ENCODE data around the gene GRIN3A.

Gene GRIN3A

DNA sequence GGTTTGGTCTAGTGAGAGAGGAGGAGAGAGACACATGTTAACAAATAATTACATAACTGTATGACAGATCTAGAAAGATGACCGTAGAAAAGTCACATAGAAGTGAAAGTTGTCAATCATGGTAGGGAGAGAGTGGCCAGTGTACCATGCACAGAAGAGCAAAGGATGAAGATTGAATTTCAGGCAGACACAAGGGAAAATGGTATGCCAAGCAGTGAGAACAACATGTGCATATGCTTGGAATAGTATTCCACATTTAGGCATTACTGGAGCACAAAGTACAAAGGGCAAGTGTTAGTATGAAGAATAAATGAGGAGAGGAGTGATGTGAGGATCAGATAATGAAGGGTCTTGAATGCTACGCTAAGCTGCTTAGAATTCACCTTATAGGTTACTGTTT, 20.3 kb downstream of the GRIN3A start:
- Mint-ChIP-seq H3K4me1 (ENCODE audit: low read depth) (no peaks in the 10 kb centered on the region), H3K9me3 (no peaks in the 10 kb centered on the region), H3K36me3 (ENCODE audit: low read depth) (no peaks in the 10 kb centered on the region), H3K27me3 (ENCODE audit: low read depth) (peaks cover 14% of the 10 kb centered on the region), H3K4me3 (no peak overlapping the region), H3K27ac (no peak overlapping the region)

DNA sequence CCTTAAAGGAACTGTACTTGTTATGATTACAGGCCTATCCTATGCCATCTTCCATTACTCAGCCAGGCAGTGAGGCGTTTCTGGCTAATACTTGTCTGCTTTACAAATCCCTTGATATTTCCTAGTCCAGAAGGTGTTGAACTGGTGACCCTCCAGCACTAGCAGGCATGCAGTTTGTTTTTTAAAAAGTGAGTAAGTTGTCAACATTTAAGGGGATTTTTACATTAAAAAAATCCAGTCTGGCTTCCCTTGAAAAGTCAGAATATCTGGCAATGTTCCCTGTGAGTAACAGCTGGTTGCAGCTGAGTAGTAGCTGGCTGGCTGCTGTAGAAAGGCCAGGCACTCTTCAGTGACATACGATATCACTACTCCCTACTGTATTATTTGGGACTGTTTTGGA, 21.8 kb downstream of the GRIN3A start:
- Mint-ChIP-seq H3K4me1 (ENCODE audit: low read depth) (no peaks in the 10 kb centered on the region), H3K27me3 (ENCODE audit: low read depth) (peaks cover 14% of the 10 kb centered on the region), H3K4me3 (no peak overlapping the region), H3K27ac (no peak overlapping the region), H3K9me3 (no peaks in the 10 kb centered on the region), H3K36me3 (ENCODE audit: low read depth) (no peaks in the 10 kb centered on the region)

DNA sequence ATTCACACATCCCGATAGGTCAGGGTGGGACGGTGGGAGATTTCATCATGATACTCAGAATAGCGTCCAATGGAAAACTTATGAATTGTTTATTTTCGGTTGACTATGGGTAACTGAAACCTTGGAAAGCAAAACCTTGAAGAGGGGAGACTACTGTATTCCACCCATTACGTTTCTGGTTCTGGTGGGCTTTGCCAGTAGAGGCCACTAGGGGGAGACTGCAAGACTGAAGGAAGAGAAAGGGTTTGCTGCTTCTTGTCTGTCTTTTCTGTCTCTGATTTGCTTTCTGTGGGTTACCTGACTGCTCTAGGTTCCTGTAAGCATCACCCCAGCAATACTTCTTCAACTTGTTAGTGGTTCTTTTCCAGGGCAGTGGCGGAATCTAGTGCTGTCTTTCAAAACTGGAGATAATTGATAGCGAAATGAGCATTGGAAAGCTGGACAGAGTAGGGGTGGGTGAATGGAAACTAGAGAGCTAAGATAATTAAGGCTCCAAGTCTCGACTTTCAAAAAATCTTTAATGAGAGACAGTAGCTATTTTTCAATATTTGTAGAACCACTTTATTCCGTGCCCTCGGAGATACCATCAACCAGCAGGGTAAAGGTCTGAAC, 27.0 kb downstream of the GRIN3A start:
- Mint-ChIP-seq H3K4me1 (ENCODE audit: low read depth) (no peaks in the 10 kb centered on the region), H3K27ac (no peak overlapping the region), H3K9me3 (no peaks in the 10 kb centered on the region), H3K4me3 (no peak overlapping the region), H3K36me3 (ENCODE audit: low read depth) (no peaks in the 10 kb centered on the region), H3K27me3 (ENCODE audit: low read depth) (peaks cover 23% of the 10 kb centered on the region)

DNA sequence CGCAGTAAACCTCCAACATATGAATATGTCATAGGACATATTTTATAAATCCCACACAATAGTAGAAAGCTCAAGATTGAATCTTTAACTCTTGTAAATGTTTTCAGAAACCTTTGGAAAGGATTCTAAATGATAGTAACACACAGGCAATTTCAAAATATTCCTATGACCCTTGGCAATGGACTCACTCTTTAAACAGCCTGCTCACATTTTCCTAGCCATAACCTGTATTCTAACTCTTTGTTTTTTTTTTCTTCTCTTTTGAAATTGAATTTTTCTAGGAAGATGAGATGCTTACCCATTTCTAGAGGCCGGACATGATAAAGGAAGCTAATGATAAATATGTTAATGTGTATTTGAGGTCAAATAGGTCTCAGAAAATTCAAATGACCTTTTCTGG, 29.6 kb downstream of the GRIN3A start:
- peaks cover 38% of the 10 kb centered on the region for H3K27me3 Mint-ChIP-seq (ENCODE audit: low read depth)
- no peak overlapping the region for H3K27ac Mint-ChIP-seq
- peaks cover 3% of the 10 kb centered on the region for H3K4me1 Mint-ChIP-seq (ENCODE audit: low read depth)
- H3K36me3 Mint-ChIP-seq (ENCODE audit: low read depth): no peaks in the 10 kb centered on the region
- no peak overlapping the region for H3K4me3 Mint-ChIP-seq
- no peaks in the 10 kb centered on the region for H3K9me3 Mint-ChIP-seq

DNA sequence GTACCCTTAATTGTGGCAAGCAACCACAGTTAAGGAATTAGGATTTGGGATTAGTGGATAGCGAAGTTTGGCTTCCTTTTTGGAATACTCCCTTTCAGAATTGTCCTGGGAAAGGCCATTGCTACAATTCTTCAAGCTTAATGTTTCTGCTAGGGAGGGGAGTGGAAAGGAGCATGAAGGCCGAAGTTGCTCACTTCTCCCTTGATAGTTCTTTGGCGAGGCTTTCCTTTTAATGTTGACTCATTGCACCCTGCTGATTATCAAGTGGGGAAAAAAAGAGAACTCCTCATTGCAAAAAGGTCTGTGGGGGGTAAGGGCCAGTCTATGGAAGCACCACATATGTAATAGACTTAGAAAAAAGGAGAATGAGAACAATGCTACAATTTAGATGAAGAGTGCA, 30.7 kb downstream of the GRIN3A start:
- peaks cover 38% of the 10 kb centered on the region for H3K27me3 Mint-ChIP-seq (ENCODE audit: low read depth)
- H3K4me3 Mint-ChIP-seq: no peak overlapping the region
- H3K9me3 Mint-ChIP-seq: no peaks in the 10 kb centered on the region
- H3K36me3 Mint-ChIP-seq (ENCODE audit: low read depth): no peaks in the 10 kb centered on the region
- no peak overlapping the region for H3K27ac Mint-ChIP-seq
- H3K4me1 Mint-ChIP-seq (ENCODE audit: low read depth): peaks cover 3% of the 10 kb centered on the region

DNA sequence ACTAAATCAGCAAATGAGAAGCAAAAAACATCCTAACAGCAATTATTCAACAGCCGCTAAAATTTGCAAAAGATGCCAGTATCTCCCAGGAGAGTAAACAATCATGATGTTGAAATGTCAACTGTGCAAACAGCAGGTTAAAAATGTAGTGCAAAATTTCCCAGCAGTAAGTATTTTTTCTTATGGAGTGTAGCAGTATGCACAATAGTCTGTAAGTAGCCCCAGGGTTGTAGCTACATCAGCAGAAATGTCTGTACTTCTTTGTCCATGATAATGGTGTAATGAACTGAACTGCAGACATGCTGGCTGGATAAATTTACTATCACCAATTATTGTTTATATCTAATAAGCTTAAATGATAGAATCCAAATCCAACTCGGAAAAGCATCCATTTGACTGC, 31.4 kb downstream of the GRIN3A start:
- H3K27ac Mint-ChIP-seq: no peak overlapping the region
- H3K4me3 Mint-ChIP-seq: no peak overlapping the region
- H3K4me1 Mint-ChIP-seq (ENCODE audit: low read depth): peaks cover 3% of the 10 kb centered on the region
- H3K9me3 Mint-ChIP-seq: no peaks in the 10 kb centered on the region
- H3K27me3 Mint-ChIP-seq (ENCODE audit: low read depth): peaks cover 38% of the 10 kb centered on the region
- no peaks in the 10 kb centered on the region for H3K36me3 Mint-ChIP-seq (ENCODE audit: low read depth)

DNA sequence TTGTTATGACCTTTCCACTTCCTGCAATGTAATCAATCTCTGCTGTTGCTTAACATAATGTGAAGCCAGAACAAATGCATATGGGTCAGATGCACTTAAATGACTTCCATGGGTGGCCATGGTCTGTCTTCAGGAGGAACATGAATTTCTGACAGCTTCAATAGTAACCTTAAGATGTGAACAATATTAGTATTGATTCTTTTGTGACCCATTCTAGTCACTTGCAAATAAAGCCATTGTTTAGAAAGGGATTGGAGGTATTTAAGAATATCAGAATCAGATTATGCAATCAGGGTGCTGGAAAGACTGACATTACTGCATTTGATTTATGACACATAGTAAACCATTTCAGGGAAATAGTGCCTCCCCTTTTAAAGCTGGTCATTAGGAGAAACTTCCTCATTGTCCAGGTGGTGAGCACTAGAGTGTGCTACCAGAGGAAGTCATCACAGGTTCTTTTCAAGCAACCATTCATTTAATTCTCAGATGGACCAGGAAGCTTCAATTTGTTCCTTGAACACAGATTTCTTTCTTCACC, 32.1 kb downstream of the GRIN3A start:
- H3K4me3 Mint-ChIP-seq: no peak overlapping the region
- H3K27me3 Mint-ChIP-seq (ENCODE audit: low read depth): peaks cover 38% of the 10 kb centered on the region
- no peaks in the 10 kb centered on the region for H3K36me3 Mint-ChIP-seq (ENCODE audit: low read depth)
- no peak overlapping the region for H3K27ac Mint-ChIP-seq
- peaks cover 3% of the 10 kb centered on the region for H3K4me1 Mint-ChIP-seq (ENCODE audit: low read depth)
- no peaks in the 10 kb centered on the region for H3K9me3 Mint-ChIP-seq

DNA sequence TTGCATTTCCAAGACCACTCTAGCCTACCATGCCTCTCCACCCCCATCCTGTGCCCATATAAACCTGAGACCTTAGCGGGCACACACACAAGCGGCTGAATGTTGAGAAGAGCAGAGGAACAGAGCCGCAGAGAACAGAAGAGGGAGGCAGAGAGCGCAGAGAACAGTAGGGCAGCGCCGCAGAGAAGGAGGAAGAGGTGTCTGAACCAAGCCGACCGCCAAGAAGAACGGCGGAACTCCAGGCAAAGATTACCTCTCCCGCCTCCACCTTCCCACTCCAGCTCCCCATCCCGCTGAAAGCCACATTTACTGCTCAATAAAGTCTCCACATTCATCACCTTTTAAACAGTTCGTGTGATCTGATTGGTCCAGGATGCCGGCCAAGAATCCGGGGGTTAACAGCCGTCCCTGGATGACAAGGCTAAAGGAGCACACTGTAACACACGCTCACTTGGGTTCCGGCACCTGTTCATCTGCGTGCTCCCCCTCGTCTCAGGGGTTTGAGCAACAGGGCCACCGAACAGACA, 33.2 kb downstream of the GRIN3A start:
- H3K4me1 Mint-ChIP-seq (ENCODE audit: low read depth): peaks cover 3% of the 10 kb centered on the region
- H3K36me3 Mint-ChIP-seq (ENCODE audit: low read depth): no peaks in the 10 kb centered on the region
- H3K4me3 Mint-ChIP-seq: peak overlapping the region; percentile 64
- H3K27ac Mint-ChIP-seq: no peak overlapping the region
- no peaks in the 10 kb centered on the region for H3K9me3 Mint-ChIP-seq
- H3K27me3 Mint-ChIP-seq (ENCODE audit: low read depth): peaks cover 35% of the 10 kb centered on the region

DNA sequence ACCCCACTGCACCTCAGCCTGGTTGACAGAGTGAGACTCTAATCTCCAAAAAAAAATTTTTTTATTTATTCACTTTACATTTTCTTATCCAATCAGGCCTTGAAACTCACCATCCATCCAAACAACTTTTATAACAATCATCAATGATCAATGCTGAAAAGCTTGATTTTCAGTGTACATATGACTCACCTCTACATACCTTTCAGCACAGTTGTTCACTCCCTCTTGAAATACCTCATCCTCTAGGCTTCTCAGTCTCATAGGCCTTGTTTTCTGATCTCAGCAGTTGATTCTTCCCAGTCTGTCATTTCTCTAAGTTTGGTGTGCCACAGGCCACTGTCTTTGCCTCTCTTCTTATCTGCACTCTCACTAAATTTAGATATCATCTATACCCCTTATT, 36.2 kb downstream of the GRIN3A start:
- Mint-ChIP-seq H3K27me3 (ENCODE audit: low read depth) (peaks cover 26% of the 10 kb centered on the region), H3K9me3 (no peaks in the 10 kb centered on the region), H3K27ac (no peak overlapping the region), H3K4me1 (ENCODE audit: low read depth) (peaks cover 3% of the 10 kb centered on the region), H3K4me3 (no peak overlapping the region), H3K36me3 (ENCODE audit: low read depth) (no peaks in the 10 kb centered on the region)

DNA sequence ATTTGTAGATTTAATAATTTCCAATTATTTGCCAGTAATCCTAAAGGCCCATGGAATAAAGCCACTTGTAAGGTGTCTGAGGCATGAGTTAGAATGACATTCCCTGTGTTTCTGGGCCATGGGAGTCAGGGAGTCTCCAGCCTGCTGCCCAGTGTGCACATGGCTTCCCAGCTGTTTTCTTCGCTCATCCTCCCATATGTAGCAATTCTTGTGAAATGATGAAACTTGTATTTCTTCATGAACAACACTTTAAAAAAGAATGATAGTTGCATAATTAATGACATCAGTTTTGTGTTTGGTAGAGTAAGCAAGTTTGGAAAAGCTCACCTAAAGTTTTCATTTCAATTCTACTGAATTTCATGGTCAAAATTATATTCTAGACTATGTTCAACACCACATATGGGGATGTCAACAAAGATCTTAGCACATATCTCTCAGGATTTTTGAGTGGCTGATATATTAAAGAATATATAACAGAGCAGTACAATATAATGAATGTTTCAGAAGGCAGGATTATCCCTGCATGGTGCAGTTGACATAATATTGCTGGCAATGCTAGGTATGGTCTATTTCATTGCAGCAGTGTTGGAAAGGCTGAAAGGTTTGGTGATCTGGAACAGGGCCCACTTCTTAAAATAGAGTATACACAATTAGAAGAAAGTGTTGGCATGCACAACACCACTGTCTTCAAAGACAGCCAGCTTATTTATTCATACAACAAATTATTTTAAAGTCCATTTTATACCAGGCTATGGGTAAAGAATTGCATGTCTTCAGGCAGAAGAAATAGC, 44.7 kb downstream of the GRIN3A start:
- Mint-ChIP-seq H3K9me3 (no peaks in the 10 kb centered on the region), H3K36me3 (ENCODE audit: low read depth) (no peaks in the 10 kb centered on the region), H3K27me3 (ENCODE audit: low read depth) (no peaks in the 10 kb centered on the region), H3K4me1 (ENCODE audit: low read depth) (no peaks in the 10 kb centered on the region), H3K4me3 (no peak overlapping the region), H3K27ac (no peak overlapping the region)

DNA sequence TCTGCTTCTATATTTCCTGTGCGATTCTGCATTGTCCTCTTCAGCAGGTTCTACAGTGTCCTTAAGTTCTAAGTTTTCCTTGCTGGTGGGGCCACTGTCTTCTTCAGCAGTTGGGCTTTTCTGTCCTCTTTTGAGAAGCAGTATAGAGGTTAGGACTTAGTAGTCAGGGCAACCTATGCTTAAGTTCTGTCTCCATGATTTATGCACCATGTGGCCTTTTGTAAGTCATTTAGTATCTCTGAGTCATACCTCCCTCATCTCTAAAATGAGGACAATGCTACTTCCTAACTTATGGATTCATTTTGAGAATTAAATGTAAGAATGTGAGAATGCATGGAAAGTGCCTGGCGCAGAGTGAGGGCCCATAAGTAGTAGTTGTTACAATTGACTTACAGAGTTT, 46.8 kb downstream of the GRIN3A start:
- Mint-ChIP-seq H3K4me3 (no peak overlapping the region), H3K36me3 (ENCODE audit: low read depth) (no peaks in the 10 kb centered on the region), H3K9me3 (no peaks in the 10 kb centered on the region), H3K4me1 (ENCODE audit: low read depth) (no peaks in the 10 kb centered on the region), H3K27ac (no peak overlapping the region), H3K27me3 (ENCODE audit: low read depth) (no peaks in the 10 kb centered on the region)

DNA sequence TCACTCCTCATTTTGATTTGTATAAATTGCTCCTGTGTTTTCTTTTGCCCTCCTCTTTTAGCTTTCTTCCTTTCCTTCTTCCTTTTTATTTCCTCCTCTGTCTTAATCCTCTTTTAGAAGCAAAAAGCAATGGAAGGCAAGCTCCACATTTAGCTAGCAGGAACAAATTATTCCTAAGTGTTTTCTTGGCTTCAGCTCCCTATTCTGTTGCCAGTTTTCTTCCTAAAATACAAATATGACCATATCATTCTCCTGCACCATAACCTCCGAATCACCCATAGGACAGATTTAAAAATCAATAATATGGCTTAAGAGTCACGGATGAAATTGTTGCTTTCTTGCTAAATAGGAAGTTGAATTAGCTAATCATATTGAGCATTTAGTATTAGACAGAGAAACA, 49.4 kb downstream of the GRIN3A start:
- no peaks in the 10 kb centered on the region for H3K9me3 Mint-ChIP-seq
- no peaks in the 10 kb centered on the region for H3K4me1 Mint-ChIP-seq (ENCODE audit: low read depth)
- H3K27me3 Mint-ChIP-seq (ENCODE audit: low read depth): no peaks in the 10 kb centered on the region
- H3K27ac Mint-ChIP-seq: no peak overlapping the region
- H3K36me3 Mint-ChIP-seq (ENCODE audit: low read depth): no peaks in the 10 kb centered on the region
- no peak overlapping the region for H3K4me3 Mint-ChIP-seq

DNA sequence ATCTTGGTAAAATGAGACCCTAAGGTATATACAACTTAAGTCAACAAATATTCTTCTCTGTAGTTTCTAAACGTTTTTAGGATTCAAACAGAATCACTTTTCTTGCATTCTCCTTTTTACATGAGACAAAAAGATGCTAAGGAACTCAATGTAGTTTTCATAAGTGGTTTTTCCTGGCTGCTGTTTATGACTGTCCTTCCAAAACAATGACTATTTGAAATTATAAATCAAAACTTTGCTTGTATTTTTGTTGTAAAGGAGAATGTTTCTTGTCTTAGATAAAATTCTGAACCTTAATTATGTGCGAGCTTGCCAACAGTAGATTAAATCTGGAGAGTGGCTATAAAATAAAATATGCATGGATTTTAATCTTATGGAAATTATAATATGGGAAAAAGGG, 53.8 kb downstream of the GRIN3A start:
- no peak overlapping the region for H3K27ac Mint-ChIP-seq
- H3K27me3 Mint-ChIP-seq (ENCODE audit: low read depth): no peaks in the 10 kb centered on the region
- H3K4me3 Mint-ChIP-seq: no peak overlapping the region
- no peaks in the 10 kb centered on the region for H3K9me3 Mint-ChIP-seq
- no peaks in the 10 kb centered on the region for H3K4me1 Mint-ChIP-seq (ENCODE audit: low read depth)
- H3K36me3 Mint-ChIP-seq (ENCODE audit: low read depth): no peaks in the 10 kb centered on the region

DNA sequence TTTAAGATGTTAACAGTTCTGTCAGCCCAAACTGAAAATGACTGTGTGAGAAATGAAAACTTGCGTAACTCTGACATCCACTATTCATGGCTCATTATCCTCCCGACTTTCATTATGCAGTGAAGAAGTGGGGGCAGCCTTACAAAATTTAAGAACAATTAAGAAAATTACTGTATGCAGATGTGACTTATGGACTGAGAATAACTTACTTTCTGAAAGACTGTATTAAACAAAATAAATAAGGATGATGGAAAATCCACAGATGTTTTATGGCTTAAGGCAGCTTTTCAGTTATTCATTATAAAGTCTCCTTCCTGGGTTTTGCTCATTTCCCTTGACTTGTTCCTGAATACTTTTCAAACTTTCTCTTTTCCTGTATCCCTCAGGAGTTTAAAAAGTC, 55.2 kb downstream of the GRIN3A start:
- Mint-ChIP-seq H3K4me3 (no peak overlapping the region), H3K4me1 (ENCODE audit: low read depth) (no peaks in the 10 kb centered on the region), H3K9me3 (no peaks in the 10 kb centered on the region), H3K36me3 (ENCODE audit: low read depth) (no peaks in the 10 kb centered on the region), H3K27ac (no peak overlapping the region), H3K27me3 (ENCODE audit: low read depth) (no peaks in the 10 kb centered on the region)

DNA sequence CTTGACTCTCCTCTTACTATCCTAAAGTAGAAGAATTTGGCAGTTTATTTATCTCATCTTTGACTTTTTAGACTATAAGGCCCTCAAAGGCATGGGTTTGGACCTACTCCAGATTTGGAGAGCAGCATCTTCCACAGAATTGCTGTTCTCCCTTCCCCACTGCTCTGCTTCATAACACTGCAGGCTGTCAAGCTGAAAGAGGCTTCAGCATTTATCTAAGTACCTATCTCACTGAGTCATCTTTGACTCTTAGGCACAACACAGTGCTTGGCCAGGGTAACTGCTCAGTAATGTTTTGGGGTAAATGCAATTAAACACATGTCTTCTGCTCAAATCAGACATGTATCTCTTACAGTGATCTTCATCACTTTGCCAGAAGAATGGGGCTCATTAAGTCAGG, 60.6 kb downstream of the GRIN3A start:
- Mint-ChIP-seq H3K27ac (no peak overlapping the region), H3K36me3 (ENCODE audit: low read depth) (no peaks in the 10 kb centered on the region)

More for the DNA sequence above, 60.6 kb downstream of the GRIN3A start:
- H3K4me1 Mint-ChIP-seq (ENCODE audit: low read depth): no peaks in the 10 kb centered on the region
- H3K27me3 Mint-ChIP-seq (ENCODE audit: low read depth): no peaks in the 10 kb centered on the region
- no peak overlapping the region for H3K4me3 Mint-ChIP-seq
- no peaks in the 10 kb centered on the region for H3K9me3 Mint-ChIP-seq
